ENCODE data around the gene KCNK6. TPM values are rescaled to one million over a fixed set of nuclear protein-coding genes. Genes with fewer than 3 reads are reported as not detected.

Gene KCNK6
- total and polyA plus RNA-seq, 2 of the 8 experiments (the other 6 are each of a cell fraction or from before 2014, with no cell fraction given): 10.6 to 13.3 TPM

- Histone ChIP-seq H3K79me2 (ENCODE audit: control insufficient read depth in 1 of 2, insufficient read depth in 2 of 2, low read length in 2 of 2) (peaks cover 3 to 28% of the 10 kb centered on the region in 2 experiments; a peak in 3 of 4 replicates), H3K4me3 (ENCODE audit: extremely low read depth in 1 of 4, insufficient read depth in 2 of 4, low read depth in 3 of 4, low read length in 4 of 4) (no peak overlapping the region), H3K4ac (replicated peaks; ENCODE audit: insufficient read length, low read depth, low read length) (no peak overlapping the region), H3K4me2 (ENCODE audit: insufficient read depth in 1 of 2, low read depth in 2 of 2, low read length in 2 of 2) (no peak overlapping the region), H3K36me3 (ENCODE audit: control insufficient read depth in 2 of 4, insufficient read depth in 4 of 4, low read length in 3 of 4) (peaks cover 10 to 48% (median 31%) of the 10 kb centered on the region in 4 experiments; a peak in 7 of 8 replicates), H3K23me2 (ENCODE audit: low read depth, low read length) (no peaks in the 10 kb centered on the region), H4K20me1 (replicated peaks in 1 of 2; ENCODE audit: control insufficient read depth in 1 of 2, insufficient read depth in 2 of 2, low read length in 2 of 2) (peaks cover 15 to 23% of the 10 kb centered on the region in 2 experiments), H2BK120ac (replicated peaks; ENCODE audit: low read depth, low read length) (no peak overlapping the region), H3K23ac (ENCODE audit: insufficient read length) (no peak overlapping the region), H2AFZ (ENCODE audit: low read length) (no peak overlapping the region), H3K4me1 (replicated peaks in 1 of 4; ENCODE audit: control insufficient read depth in 3 of 4, insufficient read depth in 4 of 4, low read length in 3 of 4) (no peaks in the 10 kb centered on the region), H3K56ac (replicated peaks; ENCODE audit: insufficient read length, low read depth, low read length) (no peak overlapping the region), H2BK12ac (ENCODE audit: low read depth, low read length) (no peak overlapping the region), H3K9me3 (ENCODE audit: insufficient read depth in 2 of 2, low read depth in 1 of 2, low read length in 1 of 2) (no peaks in the 10 kb centered on the region), H3K79me1 (ENCODE audit: low read depth, low read length) (peaks cover 16% of the 10 kb centered on the region), H4K8ac (ENCODE audit: extremely low read depth, insufficient read depth, low read length) (no peak overlapping the region), H3K9ac (replicated peaks in 1 of 4; ENCODE audit: extremely low read depth in 1 of 4, low read depth in 3 of 4, low read length in 3 of 4) (no peak overlapping the region; a peak in 1 of 7 replicates), H2AK5ac (ENCODE audit: low read depth, low read length) (no peak overlapping the region), H3K18ac (ENCODE audit: extremely low read depth, low read length) (no peak overlapping the region), H2BK15ac (ENCODE audit: low read length) (no peak overlapping the region), H4K5ac (ENCODE audit: insufficient read length, low read depth, low read length) (no peak overlapping the region), H3K27me3 (replicated peaks in 1 of 4; ENCODE audit: control insufficient read depth in 3 of 4, extremely low read depth in 1 of 4, insufficient read depth in 3 of 4, low read length in 3 of 4) (no peaks in the 10 kb centered on the region), H4K91ac (replicated peaks; ENCODE audit: insufficient read length, low read length) (no peak overlapping the region), H3K27ac (ENCODE audit: low read depth, low read length) (no peak overlapping the region), H2BK20ac (ENCODE audit: low read length) (no peak overlapping the region), H3K14ac (ENCODE audit: insufficient read length) (no peak overlapping the region), H2BK5ac (ENCODE audit: low read depth, low read length) (no peak overlapping the region)
- ChIA-PET CTCF (ENCODE audit: partially characterized antibody) (interaction anchor here (0.5 to 2.3 kb wide), 10 partner anchors 10 to 191 kb away, joined by 3 to 10 read pairs (median 5); no protein-coding TSS in a partner anchor), POLR2A (ENCODE audit: partially characterized antibody) (interaction anchor here (0.6 to 2.5 kb wide), 7 partner anchors 8 to 153 kb away, joined by 3 to 10 read pairs (median 4); partner anchors contain the start of gene SPINT2)
- FAIRE-seq (no peak), DNase-seq (ENCODE audit: low read depth in 1 of 2, low spot score in 2 of 2) (no peak)
- WGBS, 2 experiments (ENCODE audit: extremely low coverage in 1 of 2, insufficient coverage in 1 of 2, insufficient read length in 1 of 2, insufficient replicate concordance in 2 of 2, low coverage in 1 of 2, low lambda C conversion rate in 2 of 2, missing lambda C conversion rate in 1 of 2): 88% methylated on average over 5 of the region's 5 CpGs; no CpG with 5 or more reads in 1 of the 2 experiments
- TF ChIP-seq ASH2L (IDR thresholded peaks at IDR 0.05; ENCODE audit: low read length) (no peak), TBP (IDR thresholded peaks at IDR 0.05; ENCODE audit: low read depth, low read length) (no peak), CBX8 (IDR thresholded peaks at IDR 0.05; ENCODE audit: borderline replicate concordance, low read depth, low read length) (no peak), SIX5 (IDR thresholded peaks at IDR 0.05; ENCODE audit: low read depth, low read length) (no peak), NANOG (IDR thresholded peaks at IDR 0.05; ENCODE audit: insufficient read depth, low read depth, low read length, poor library complexity, severe bottlenecking) (no peak), HDAC2 (IDR thresholded peaks at IDR 0.05; ENCODE audit: borderline replicate concordance in 1 of 2, low read depth in 2 of 2, low read length in 2 of 2) (no peak), MAX (IDR thresholded peaks at IDR 0.05) (no peak), JUN (IDR thresholded peaks at IDR 0.05; ENCODE audit: low read depth, low read length) (no peak), SP4 (IDR thresholded peaks at IDR 0.05; ENCODE audit: low read length) (no peak), ATF2 (IDR thresholded peaks at IDR 0.05; ENCODE audit: low read length) (no peak), RNF2 (IDR thresholded peaks at IDR 0.05; ENCODE audit: borderline replicate concordance, low read depth, low read length, missing control alignments, poor library complexity, severe bottlenecking) (no peak)
Measured at GRCh38 chr19:38285567-38285966, 34.1 kb upstream of the KCNK6 start.

All from H1 (cell line).